Measurements from ENCODE around the gene ARSG.

DNA sequence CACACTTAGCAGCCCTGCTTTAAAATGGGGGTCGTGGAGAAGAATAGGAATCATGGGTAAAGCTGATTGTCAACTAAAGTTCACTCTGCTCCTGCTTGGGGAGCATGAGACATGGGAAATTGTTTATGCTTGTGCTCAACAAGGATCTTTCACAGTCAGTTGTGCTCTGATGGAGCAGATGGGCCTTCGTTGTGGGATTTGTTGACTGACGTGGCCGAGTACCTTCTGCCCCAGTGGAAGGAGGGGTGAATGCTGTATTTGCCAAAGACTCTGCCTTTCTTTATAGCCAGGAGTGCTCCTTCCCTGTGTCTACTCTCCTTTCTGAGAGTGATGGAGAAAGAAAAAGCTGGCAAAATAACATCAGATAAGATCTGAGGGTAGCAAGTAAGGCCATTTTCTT is 11.4 kb downstream of the ARSG start:
- no peak for TF ChIP-seq GATA3 (IDR thresholded peaks at IDR 0.05; ENCODE audit: low read depth, low read length)
- 0 out of 2 replicates have a peak, but pooled peaks have one; percentile 5 for TF ChIP-seq GATA2 (IDR thresholded peaks at IDR 0.05; ENCODE audit: low read depth, low read length)
